Measurements from ENCODE around the gene PPIF.

The PPIF gene

GRCh38 chr10:79367426-79368189 lies 20.3 kb downstream of the PPIF start:
- DNase-seq, result no peak

- DNase-seq, result no peak
Observed at GRCh38 chr10:79372871-79373270, 25.6 kb downstream of the PPIF start.

GRCh38 chr10:79374312-79375191 lies 27.3 kb downstream of the PPIF start:
- DNase-seq, result peak in 45 of 56 donors; percentile 26 to 86 (median 62)

- DNase-seq, result no peak
Observed at GRCh38 chr10:79375321-79376077, 28.2 kb downstream of the PPIF start.

GRCh38 chr10:79376078-79376628 lies 28.9 kb downstream of the PPIF start:
- no peak for DNase-seq

GRCh38 chr10:79376751-79377556 lies 29.7 kb downstream of the PPIF start:
- DNase-seq, result no peak

GRCh38 chr10:79377557-79378382 lies 30.5 kb downstream of the PPIF start:
- DNase-seq, result no peak

- DNase-seq, result no peak
Observed at GRCh38 chr10:79378383-79378646, 31.0 kb downstream of the PPIF start.

- no peak for DNase-seq
Observed at GRCh38 chr10:79378647-79379511, 31.6 kb downstream of the PPIF start.

GRCh38 chr10:79379512-79380124 lies 32.3 kb downstream of the PPIF start:
- DNase-seq, result peak in 6 of 56 donors; percentile 32 to 60 (median 49)

- DNase-seq, result no peak
Observed at GRCh38 chr10:79380125-79380945, 33.1 kb downstream of the PPIF start.

GRCh38 chr10:79380946-79381721 lies 33.9 kb downstream of the PPIF start:
- no peak for DNase-seq

GRCh38 chr10:79381804-79382221 lies 34.5 kb downstream of the PPIF start:
- peak in 13 of 56 donors; percentile 40 to 70 (median 61) for DNase-seq

- no peak for DNase-seq
Observed at GRCh38 chr10:79382491-79382941, 35.2 kb downstream of the PPIF start.

- DNase-seq, result no peak
Observed at GRCh38 chr10:79383974-79384606, 36.8 kb downstream of the PPIF start.

Measured in amygdala (tissue), 56 donors.